Measurements from ENCODE around the gene TRIL. TPM values are rescaled to one million over a fixed set of nuclear protein-coding genes. Genes with fewer than 3 reads are reported as not detected.

The TRIL gene
- total and polyA plus RNA-seq, 9 of the 15 experiments (the other 6 are each of a cell fraction or from before 2014, with no cell fraction given), result not detected

DNA sequence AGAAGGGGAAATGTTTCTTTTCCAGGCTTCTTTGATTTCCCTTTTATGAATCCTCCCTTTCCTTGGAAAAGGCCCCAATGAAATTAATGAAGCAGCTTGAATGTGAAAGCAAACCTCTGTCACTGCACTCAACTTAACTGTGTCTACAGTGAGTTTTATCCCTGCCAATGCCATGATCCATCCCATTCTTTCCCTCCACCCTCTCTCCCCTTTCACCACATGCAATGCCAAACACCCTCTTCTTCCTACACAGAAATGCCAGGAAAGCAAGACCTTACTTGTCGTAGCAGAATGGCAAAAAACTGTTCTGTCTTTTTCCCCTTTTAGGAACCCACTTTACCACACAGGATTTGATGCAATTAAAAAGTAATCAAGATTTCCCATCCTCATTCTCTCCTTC is 47.3 kb upstream of the TRIL start:
- H3K9me3 ChIP-seq (replicated peaks; ENCODE audit: control insufficient read depth, insufficient read depth, low read depth, low read length), result no peaks in the 10 kb centered on the region
- H3K4me2 ChIP-seq (ENCODE audit: insufficient read depth, low read length), result no peak overlapping the region
- TF ChIP-seq HDGF (IDR thresholded peaks at IDR 0.05) (no peak), FIP1L1 (IDR thresholded peaks at IDR 0.05; ENCODE audit: low read depth, low read length, poor library complexity, severe bottlenecking) (no peak), HMGN3 (IDR thresholded peaks at IDR 0.05; ENCODE audit: borderline replicate concordance, extremely low read depth, insufficient read length, low read depth, low read length) (no peak), NR3C1 (CRISPR knock-in tag; IDR thresholded peaks at IDR 0.05) (no peak), TSC22D4 (tag; IDR thresholded peaks at IDR 0.05) (no peak), SOX6 (IDR thresholded peaks at IDR 0.05) (no peak), ZC3H8 (IDR thresholded peaks at IDR 0.05) (no peak), KLF13 (tag; IDR thresholded peaks at IDR 0.05; ENCODE audit: borderline replicate concordance, low read depth) (no peak), NCOA2 (IDR thresholded peaks at IDR 0.05; ENCODE audit: partially characterized antibody in 2 of 2) (no peak), SNIP1 (IDR thresholded peaks at IDR 0.05; ENCODE audit: low read depth) (no peak), TEAD2 (tag; IDR thresholded peaks at IDR 0.05) (no peak), ZNF232 (CRISPR knock-in tag; IDR thresholded peaks at IDR 0.05) (no peak), RB1 (IDR thresholded peaks at IDR 0.05; ENCODE audit: low read depth) (no peak), ZNF76 (CRISPR knock-in tag; IDR thresholded peaks at IDR 0.05; ENCODE audit: borderline replicate concordance) (no peak), MAFG (tag; conservative IDR thresholded peaks at IDR 0.05) (no peak)
- TF ChIP-seq, protein P1, sequence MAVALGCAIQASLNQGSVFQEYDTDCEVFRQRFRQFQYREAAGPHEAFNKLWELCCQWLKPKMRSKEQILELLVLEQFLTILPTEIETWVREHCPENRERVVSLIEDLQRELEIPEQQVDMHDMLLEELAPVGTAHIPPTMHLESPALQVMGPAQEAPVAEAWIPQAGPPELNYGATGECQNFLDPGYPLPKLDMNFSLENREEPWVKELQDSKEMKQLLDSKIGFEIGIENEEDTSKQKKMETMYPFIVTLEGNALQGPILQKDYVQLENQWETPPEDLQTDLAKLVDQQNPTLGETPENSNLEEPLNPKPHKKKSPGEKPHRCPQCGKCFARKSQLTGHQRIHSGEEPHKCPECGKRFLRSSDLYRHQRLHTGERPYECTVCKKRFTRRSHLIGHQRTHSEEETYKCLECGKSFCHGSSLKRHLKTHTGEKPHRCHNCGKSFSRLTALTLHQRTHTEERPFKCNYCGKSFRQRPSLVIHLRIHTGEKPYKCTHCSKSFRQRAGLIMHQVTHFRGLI (CRISPR knock-in tag; IDR thresholded peaks at IDR 0.05), result no peak
- CTCF ChIA-PET (ENCODE audit: low intra/inter-chr PET ratio), result no interaction called here
- intact Hi-C loops (cut with micrococcal nuclease) (no loop called here), in situ Hi-C loops (cut with MboI) (no loop called here)
- H3K9ac ChIP-seq (ENCODE audit: insufficient read depth in 1 of 2, low read depth in 2 of 2, low read length in 2 of 2), result no peak overlapping the region
- no peak overlapping the region for H3K4me3 ChIP-seq
- H2AFZ ChIP-seq (ENCODE audit: low read depth, low read length), result no peak overlapping the region
- DNase-seq (ENCODE audit: extremely low read depth in 1 of 4, low spot score in 3 of 4), result no peak
- no peak for FAIRE-seq
- H3K27ac ChIP-seq (ENCODE audit: extremely low read depth, low read depth, low read length), result no peak overlapping the region
- H3K9me1 ChIP-seq (ENCODE audit: control insufficient read depth, insufficient read depth, low read length), result no peaks in the 10 kb centered on the region
- 0% methylated on average over 1 of the region's 1 CpG for WGBS (ENCODE audit: insufficient coverage, low coverage, missing lambda C conversion rate)
- POLR2A ChIA-PET, result no interaction called here
- H4K20me1 ChIP-seq (replicated peaks; ENCODE audit: control insufficient read depth, insufficient read depth, low read length), result no peaks in the 10 kb centered on the region
- H3K36me3 ChIP-seq (ENCODE audit: control insufficient read depth, insufficient read depth, low read length), result no peaks in the 10 kb centered on the region
- no peak for ATAC-seq
- H3K79me2 ChIP-seq (ENCODE audit: control insufficient read depth, insufficient read depth, low read length), result no peaks in the 10 kb centered on the region
- no peaks in the 10 kb centered on the region for H3K27me3 ChIP-seq (ENCODE audit: control insufficient read depth in 2 of 2, insufficient read depth in 2 of 2, low read length in 2 of 2)
- no peaks in the 10 kb centered on the region for H3K4me1 ChIP-seq (replicated peaks in 1 of 2; ENCODE audit: control insufficient read depth in 2 of 2, insufficient read depth in 2 of 2, low read length in 2 of 2)
- BruUV-seq (replicated peaks), result no TSS peak

Measured in K562 (cell line).